ENCODE results near the gene LRCOL1.

DNA sequence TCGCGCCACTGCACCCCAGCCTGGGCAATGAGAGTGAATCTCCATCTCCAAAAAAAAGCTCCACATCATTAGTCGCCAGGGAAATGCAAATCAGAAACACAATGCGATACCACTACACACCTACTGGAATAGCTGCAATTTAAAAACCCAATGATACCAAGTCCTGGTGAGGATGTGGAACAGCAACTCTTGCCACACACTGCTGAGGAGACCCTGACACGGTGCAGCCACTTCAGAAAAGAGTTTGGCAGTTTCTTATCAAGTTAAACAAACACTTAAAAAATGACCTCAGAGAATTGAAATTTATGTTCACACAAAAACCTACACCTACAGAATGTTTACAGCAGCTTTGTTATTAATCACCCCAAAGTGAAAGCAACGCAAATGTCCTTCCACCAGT lies 20.3 kb upstream of the LRCOL1 start:
- no peak for TF ChIP-seq EZH2 (IDR thresholded peaks at IDR 0.05; ENCODE audit: borderline replicate concordance, low read depth, low read length, severe bottlenecking)
- TF ChIP-seq, protein P1, sequence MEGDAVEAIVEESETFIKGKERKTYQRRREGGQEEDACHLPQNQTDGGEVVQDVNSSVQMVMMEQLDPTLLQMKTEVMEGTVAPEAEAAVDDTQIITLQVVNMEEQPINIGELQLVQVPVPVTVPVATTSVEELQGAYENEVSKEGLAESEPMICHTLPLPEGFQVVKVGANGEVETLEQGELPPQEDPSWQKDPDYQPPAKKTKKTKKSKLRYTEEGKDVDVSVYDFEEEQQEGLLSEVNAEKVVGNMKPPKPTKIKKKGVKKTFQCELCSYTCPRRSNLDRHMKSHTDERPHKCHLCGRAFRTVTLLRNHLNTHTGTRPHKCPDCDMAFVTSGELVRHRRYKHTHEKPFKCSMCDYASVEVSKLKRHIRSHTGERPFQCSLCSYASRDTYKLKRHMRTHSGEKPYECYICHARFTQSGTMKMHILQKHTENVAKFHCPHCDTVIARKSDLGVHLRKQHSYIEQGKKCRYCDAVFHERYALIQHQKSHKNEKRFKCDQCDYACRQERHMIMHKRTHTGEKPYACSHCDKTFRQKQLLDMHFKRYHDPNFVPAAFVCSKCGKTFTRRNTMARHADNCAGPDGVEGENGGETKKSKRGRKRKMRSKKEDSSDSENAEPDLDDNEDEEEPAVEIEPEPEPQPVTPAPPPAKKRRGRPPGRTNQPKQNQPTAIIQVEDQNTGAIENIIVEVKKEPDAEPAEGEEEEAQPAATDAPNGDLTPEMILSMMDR (IDR thresholded peaks at IDR 0.05; ENCODE audit: borderline replicate concordance, extremely low read depth, low read length, poor library complexity, severe bottlenecking) = no peak

Measured in DND-41 (cell line).